Fibroblast of skin of back (primary cell): ENCODE measurements around the gene UCP3.
A peak's percentile ranks its signal among the peaks of the same experiment; 100 is the strongest.
"Not testable (repeated sequence)": the region's sequence is repeated elsewhere in the genome, so short reads cannot be mapped to it uniquely, and the experiment has no call there.

Source experiments
- DNase-seq: peaks from one replicate; pipeline ENCODE4 v3.0.0-alpha.2; 2013

The UCP3 gene

GRCh38 chr11:73999581-74000306, 9.1 kb downstream of the UCP3 start:
- no peak for DNase-seq

GRCh38 chr11:73998846-73999575, 9.9 kb downstream of the UCP3 start:
- no peak for DNase-seq

- no peak for DNase-seq
These were observed 11.6 kb downstream of the UCP3 start for GRCh38 chr11:73997120-73997770.

DNA sequence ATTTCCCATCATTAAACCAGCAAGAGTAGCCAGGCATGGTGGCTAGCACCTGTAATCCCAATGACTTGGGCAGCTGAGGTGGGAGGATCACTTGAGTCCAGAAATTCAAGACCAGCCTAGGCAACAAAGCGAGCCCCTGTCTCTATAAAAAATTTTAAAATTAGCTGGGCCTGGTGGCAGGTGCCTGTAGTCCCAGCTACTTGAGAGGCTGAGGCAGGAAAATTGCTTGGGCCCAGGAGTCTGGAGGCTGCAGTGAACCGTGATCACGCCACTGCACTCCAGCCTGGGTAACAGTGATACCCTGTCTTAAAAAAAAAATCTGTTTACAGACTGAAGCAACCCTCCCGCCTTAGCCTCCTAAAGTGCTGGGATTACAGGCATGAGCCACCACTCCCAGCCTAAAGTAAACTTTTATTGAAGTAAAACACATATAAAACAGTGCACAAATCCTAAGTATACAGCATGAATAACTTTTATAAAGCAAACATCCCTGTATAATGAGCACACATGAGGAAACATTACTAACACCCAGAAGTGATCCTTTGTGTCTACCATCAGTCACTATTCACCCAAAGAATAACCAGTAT, 12.6 kb downstream of the UCP3 start:
- DNase-seq, result no peak

- DNase-seq, result no peak
These were observed 13.2 kb downstream of the UCP3 start for GRCh38 chr11:73995731-73996130.

DNA sequence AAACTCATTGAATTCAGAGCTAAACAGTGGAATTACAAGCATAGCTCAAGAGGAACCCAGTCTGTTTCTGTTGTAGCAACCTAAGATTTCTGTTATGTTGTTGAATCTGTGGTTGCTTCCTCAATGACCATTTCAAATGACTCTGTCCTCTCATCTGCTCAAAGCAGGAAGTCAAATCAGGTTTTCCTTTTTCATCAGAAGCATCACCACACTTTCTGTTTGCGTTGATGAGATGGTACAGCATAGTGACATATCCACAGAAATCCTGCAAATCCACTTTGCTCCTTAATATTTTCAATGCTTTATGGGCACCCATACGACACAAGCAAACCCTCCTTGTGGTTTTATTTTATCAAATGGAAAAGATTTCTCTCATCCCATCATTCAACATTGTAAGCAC, 13.6 kb downstream of the UCP3 start:
- peak; percentile 15 for DNase-seq

GRCh38 chr11:73991471-73992006, 17.3 kb downstream of the UCP3 start:
- no peak for DNase-seq

DNA sequence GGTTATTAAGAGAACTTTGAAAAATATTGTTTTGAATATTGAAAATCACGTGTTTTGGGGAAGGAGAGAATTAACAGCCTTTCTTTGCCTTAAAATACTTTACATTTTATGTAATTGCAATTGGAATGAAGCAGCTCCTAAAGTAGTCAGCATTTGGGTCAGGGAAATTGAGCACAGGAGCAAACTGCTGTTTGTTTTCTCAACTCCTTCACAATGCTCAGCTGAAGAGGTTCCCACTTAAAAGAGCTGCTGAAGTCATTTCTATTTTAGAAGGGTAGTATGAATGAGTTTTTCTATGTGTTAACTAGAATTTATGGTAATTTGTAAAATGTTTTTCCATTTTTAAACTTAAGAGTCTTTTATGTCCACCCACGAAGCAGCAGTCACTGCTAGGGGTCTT, 18.2 kb downstream of the UCP3 start:
- no peak for DNase-seq

- no peak for DNase-seq
These were observed 19.7 kb downstream of the UCP3 start for GRCh38 chr11:73989156-73989555.

- no peak for DNase-seq
These were observed 20.7 kb downstream of the UCP3 start for GRCh38 chr11:73988227-73988626.

DNA sequence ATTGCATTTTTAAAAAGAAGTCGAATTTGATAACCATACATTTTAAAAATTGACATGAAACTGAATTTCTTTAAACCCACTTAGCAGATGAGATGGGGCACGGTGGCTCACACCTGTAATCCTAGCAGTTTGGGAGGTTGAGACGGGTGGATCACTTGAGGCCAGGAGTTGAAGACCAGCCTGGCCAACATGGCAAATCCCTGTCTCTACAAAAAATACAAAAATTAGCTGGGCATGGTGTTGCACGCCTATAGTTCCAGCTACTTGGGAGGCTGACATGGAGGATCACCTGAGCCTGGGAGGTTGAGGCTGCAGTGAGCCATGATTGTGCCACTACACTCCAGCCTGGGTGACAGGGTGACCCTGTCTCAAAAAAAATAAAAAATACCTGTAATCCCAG, 23.2 kb downstream of the UCP3 start:
- not testable (repeated sequence) for DNase-seq

GRCh38 chr11:73983741-73984538, 24.9 kb downstream of the UCP3 start:
- DNase-seq, result no peak

GRCh38 chr11:73982990-73983740, 25.7 kb downstream of the UCP3 start:
- peak; percentile 90 for DNase-seq

DNA sequence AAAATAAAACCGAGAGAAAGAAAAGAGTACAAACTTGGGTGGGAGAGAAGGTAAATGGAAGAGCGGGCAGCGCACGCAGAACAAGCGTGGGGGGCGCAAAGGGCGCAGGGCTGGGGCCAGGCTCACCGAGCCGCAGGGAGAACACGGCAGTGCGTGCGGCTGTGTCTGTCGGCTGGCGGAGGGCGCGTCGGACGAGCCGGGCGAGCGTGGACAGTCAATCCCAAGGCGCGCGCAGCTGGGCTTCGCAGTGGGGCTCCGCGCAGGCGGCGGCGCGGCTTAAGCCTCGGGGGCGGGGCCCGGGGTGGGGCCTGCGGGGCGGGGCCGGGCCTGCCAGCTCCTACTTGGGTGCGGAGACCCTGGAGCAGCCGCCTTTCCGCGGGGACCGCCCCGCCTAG, 26.3 kb downstream of the UCP3 start, which contains the start of gene UCP2:
TSS of gene UCP2 (minus strand) at position 249 of the 395 bp plus-strand sequence. CDS start 4,465 bp downstream, outside the sequence.
- DNase-seq, result peak; percentile 81

- no peak for DNase-seq
These were observed 27.7 kb downstream of the UCP3 start for GRCh38 chr11:73981051-73981805.

- no peak for DNase-seq
These were observed 28.6 kb downstream of the UCP3 start for GRCh38 chr11:73980001-73980961.

DNA sequence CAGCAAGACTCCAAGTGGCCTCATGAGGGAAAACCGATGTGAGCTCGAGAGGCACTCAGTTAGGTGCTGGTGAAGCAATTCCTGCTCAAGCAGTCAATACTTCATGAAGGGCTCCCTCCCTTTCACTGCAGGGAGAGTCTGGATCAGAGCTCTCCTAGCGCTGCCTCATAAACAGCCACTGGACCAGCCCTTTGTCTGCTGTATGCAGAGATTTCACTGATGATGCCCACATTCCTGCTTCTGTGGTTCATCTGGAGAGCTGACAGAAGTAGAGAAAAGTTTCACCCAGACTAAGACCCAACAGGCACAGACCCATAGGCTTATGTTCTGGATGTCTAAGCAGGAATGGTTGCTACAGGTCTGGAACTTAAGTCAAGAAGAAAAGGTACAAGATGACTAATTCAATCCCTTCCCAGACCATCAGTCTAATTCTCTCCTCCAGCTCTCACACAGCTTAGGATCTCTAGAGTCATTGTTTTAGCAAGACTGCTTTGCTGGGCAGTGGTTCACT, 30.3 kb downstream of the UCP3 start:
- no peak for DNase-seq

GRCh38 chr11:73977856-73978519, 30.9 kb downstream of the UCP3 start:
- no peak for DNase-seq
